NCI-H2107 (cell line): ENCODE measurements around the gene TSPAN9.

Experiments
- DNase-seq: peaks from one replicate; lab custom pipeline; 2025; lab: John Stamatoyannopoulos, UW

The TSPAN9 gene

GRCh38 chr12:3225154-3225795 is 148.1 kb downstream of the TSPAN9 start:
- DNase-seq, result no peak

GRCh38 chr12:3225796-3226180 is 148.6 kb downstream of the TSPAN9 start:
- DNase-seq, result no peak

- DNase-seq, result no peak
These were observed 149.1 kb downstream of the TSPAN9 start for GRCh38 chr12:3226264-3226663.

- DNase-seq, result no peak
These were observed 150.1 kb downstream of the TSPAN9 start for GRCh38 chr12:3227076-3227975.

GRCh38 chr12:3228552-3228951 is 151.4 kb downstream of the TSPAN9 start:
- DNase-seq, result no peak

- DNase-seq, result no peak
These were observed 152.4 kb downstream of the TSPAN9 start for GRCh38 chr12:3229577-3229976.

GRCh38 chr12:3230758-3231375 is 153.7 kb downstream of the TSPAN9 start:
- no peak for DNase-seq

- DNase-seq, result no peak
These were observed 154.3 kb downstream of the TSPAN9 start for GRCh38 chr12:3231399-3231876.

GRCh38 chr12:3233797-3234196 is 156.6 kb downstream of the TSPAN9 start:
- no peak for DNase-seq

GRCh38 chr12:3236345-3237187 is 159.4 kb downstream of the TSPAN9 start:
- DNase-seq, result no peak

GRCh38 chr12:3238196-3238595 is 161.0 kb downstream of the TSPAN9 start:
- no peak for DNase-seq

GRCh38 chr12:3241621-3242020 is 164.4 kb downstream of the TSPAN9 start:
- DNase-seq, result no peak

GRCh38 chr12:3242199-3242863 is 165.2 kb downstream of the TSPAN9 start:
- DNase-seq, result no peak

GRCh38 chr12:3243376-3244084 is 166.4 kb downstream of the TSPAN9 start:
- no peak for DNase-seq

- no peak for DNase-seq
These were observed 167.1 kb downstream of the TSPAN9 start for GRCh38 chr12:3244219-3244750.

GRCh38 chr12:3246253-3246652 is 169.1 kb downstream of the TSPAN9 start:
- no peak for DNase-seq

GRCh38 chr12:3247077-3247476 is 169.9 kb downstream of the TSPAN9 start:
- no peak for DNase-seq

GRCh38 chr12:3247629-3248161 is 170.5 kb downstream of the TSPAN9 start:
- no peak for DNase-seq

- DNase-seq, result no peak
These were observed 172.1 kb downstream of the TSPAN9 start for GRCh38 chr12:3249081-3249800.
